Caki2 (cell line): Measurements from ENCODE around the gene EFCAB8. TPM values are rescaled to one million over a fixed set of nuclear protein-coding genes. Genes with fewer than 3 reads are reported as not detected.

Source experiments
- DNase-seq: peaks from one replicate; pipeline ENCODE4 v3.0.0-alpha.2; 2015; ENCODE audit warnings: low read depth
- in situ Hi-C: cut with HindIII; loops from 2 replicates; pipeline ENCODE4 v1.10.0; 2016; ENCODE audit warnings: low sequenced_read_pairs, low pct_unique_long_range_greater_than_20kb, mixed read lengths
- total RNA-seq: library from RNA; depleted of rRNA; stranded (reverse); fragments of >200 nt; shearing (Covaris generic); gene quantifications from 2 replicates; pipeline ENCODE4 v1.2.3, GENCODE V29; 2014; ENCODE audit warnings: low replicate concordance; rRNA removed

Gene EFCAB8
- total RNA-seq, 1 experiment from 2014 or later: not detected

GRCh38 chr20:33007376-33008335, 148.9 kb downstream of the EFCAB8 start, which contains the start of gene BPIFB2:
Gene BPIFB2, plus strand, starts transcription at chr20:33007704. Its CDS starts 871 bp downstream, at chr20:33008575.
- in situ Hi-C loops: no loop called here
- no peak for DNase-seq

DNA sequence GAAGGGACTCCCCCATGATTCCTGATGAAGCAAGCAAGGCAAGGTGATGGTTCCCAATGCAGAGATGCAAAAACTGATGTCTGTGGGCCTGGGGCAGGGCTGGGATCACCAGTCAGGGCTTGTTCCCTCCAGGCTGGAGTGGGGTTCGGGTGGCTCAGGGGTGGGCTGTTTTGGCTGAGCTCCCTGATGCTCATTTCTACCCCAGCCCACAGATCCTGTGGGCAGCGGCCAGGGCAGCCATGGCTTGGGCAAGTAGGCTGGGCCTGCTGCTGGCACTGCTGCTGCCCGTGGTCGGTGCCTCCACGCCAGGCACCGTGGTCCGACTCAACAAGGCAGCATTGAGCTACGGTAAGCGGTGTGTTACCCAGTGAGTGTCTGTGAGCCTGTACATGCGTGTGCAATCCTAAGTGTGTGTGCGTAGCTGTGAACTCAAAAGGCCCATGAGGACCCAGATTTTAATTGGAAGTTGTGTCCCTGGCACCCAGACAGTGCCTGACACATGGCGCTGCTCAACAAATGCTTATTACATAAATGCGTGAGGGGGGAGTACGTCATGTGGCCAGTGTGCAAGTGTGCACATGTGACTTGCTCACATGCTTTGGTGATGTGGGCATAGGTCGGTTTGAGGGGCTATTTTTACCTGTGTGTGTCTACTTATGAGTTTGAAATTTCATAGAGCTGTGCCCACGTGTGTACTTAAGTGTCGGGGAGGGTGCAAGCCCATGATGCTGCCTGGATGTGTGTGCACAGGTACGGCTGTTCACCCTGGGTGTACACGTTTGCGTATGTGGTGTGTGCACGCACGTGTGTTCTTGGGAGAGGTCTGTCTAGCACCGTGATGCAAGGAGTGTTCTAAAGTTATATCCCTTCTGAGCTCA, 149.9 kb downstream of the EFCAB8 start:
- in situ Hi-C loops: no loop called here
- no peak for DNase-seq

DNA sequence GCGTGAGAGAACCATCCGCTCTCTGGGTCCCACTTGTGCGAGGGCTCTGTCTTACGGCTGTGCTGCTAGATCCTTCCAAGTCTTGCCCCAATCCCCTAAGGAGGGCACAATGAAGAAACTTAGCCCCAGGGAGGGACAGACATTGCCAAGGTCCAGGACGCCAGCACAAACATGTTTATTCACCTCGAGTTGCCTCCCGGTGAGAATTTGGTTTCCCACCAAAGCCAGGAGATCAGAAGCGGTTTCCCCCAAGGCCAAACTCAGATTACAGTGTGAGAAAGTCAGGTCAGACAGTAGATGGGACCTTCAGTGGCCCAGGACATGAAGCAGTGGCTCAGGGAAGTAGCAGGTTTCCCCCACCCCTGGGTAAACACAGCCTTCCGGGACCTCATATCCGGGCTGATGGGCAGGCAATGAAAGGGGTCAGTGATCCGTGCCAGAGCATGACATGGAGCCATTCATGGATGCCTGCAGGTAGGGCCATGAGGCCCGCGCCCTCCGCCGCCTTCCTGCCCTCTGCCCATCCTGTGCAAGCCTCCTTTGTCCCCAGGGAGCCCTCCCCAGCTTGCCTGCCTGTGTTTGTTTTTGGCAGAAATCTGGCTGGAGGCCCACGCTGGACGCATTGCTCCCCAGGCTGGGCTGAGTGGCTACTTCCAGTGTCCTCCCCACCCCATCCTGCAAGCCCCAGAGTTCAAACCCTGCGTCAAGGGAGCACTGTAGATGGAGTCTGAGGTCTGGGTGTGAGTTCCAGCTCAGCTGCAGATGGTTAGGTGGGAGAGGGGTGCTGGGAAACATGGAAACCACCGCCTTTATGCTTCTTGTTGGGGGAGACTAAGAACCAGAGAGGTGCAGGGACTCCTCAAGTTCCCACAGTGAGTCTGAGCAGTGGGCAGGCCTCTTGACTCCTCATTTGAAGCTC, 150.8 kb downstream of the EFCAB8 start:
- in situ Hi-C loops: no loop called here

DNA sequence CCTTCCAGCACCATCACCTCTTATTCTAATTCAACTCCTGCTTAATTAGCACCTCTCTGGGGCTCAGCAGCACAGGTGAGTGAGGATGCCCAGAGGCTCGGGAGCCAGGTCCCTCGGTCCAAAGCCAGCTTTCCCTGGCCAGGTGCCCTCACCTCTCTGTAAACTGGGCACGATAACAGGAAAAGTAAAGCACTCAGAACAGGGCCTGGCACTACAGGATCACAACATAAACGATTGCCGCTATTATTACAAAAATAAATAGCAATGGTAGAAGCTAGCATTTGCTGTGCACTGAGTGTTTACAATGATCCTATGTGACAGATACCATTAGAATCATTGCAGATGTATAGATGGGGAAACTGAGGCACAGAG, 151.4 kb downstream of the EFCAB8 start:
- DNase-seq: no peak
- in situ Hi-C loops: no loop called here

More for the DNA sequence above, 150.8 kb downstream of the EFCAB8 start:
- DNase-seq: peak; percentile 16

DNA sequence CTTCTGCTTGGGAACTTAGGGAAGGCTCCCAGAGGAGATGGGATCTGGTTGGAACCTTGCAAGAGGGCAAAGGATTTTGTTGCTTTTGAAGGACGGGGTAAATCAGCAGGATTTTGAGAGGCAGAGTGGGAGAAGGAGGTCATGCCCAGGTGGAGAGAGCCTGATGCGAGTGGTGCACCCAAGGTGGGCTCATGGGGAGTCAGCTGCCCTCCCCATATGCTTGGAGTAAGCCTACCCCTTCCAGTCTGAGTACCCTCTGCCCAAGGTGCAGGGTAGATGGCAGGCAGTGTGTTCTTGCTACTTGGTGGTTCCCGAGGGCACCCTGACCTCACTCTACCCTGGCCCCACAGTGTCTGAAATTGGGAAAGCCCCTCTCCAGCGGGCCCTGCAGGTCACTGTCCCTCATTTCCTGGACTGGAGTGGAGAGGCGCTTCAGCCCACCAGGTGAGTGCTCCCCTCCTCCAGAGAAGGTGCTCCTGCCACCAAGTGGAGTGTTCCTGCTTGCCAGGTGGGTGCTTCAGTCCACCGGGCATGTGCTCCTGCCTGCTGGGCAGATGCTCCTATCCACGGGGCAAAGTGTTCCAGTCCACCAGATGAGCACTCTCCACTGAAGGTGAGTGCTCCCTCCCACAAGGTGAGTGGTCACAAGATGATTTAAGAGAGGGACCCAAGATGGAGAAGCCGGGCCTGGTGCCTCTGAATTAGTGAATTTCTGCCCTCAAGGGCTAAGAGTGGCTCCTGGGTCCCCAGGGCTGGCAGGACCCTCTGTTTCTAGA, 152.1 kb downstream of the EFCAB8 start:
- DNase-seq: no peak
- in situ Hi-C loops: no loop called here

Other genes starting within 250 kb of the EFCAB8 start
- gene C20orf203, start 185.0 kb upstream of the EFCAB8 start, total RNA-seq: 2.7 TPM in 1 of 2 replicates, not detected in the other
- gene COMMD7, start 115.5 kb upstream of the EFCAB8 start, total RNA-seq: 85.9 and 100.0 TPM in 2 replicates
- gene DNMT3B, start 96.5 kb upstream of the EFCAB8 start, total RNA-seq: 52.7 and 54.1 TPM in 2 replicates
- 126 and 131 TPM in 2 replicates for gene MAPRE1, start 39.0 kb upstream of the EFCAB8 start, total RNA-seq
- gene SUN5, start 145.5 kb downstream of the EFCAB8 start, total RNA-seq: not detected in 2 replicates
- not detected in 2 replicates for gene BPIFB2, start 148.8 kb downstream of the EFCAB8 start, total RNA-seq
- not detected in 2 replicates for gene BPIFB6, start 172.7 kb downstream of the EFCAB8 start, total RNA-seq
- not detected in 2 replicates for gene BPIFB3, start 195.0 kb downstream of the EFCAB8 start, total RNA-seq
- not detected in 2 replicates for gene BPIFB4, start 220.7 kb downstream of the EFCAB8 start, total RNA-seq